ENCODE results near the gene CERS1. TPM values are rescaled to one million over a fixed set of nuclear protein-coding genes. Genes with fewer than 3 reads are reported as not detected.

CERS1 gene
- total and polyA plus RNA-seq, 10 of the 15 experiments (the other 5 are each of a cell fraction or from before 2014, with no cell fraction given), result 0.19 TPM; not detected in 9

DNA sequence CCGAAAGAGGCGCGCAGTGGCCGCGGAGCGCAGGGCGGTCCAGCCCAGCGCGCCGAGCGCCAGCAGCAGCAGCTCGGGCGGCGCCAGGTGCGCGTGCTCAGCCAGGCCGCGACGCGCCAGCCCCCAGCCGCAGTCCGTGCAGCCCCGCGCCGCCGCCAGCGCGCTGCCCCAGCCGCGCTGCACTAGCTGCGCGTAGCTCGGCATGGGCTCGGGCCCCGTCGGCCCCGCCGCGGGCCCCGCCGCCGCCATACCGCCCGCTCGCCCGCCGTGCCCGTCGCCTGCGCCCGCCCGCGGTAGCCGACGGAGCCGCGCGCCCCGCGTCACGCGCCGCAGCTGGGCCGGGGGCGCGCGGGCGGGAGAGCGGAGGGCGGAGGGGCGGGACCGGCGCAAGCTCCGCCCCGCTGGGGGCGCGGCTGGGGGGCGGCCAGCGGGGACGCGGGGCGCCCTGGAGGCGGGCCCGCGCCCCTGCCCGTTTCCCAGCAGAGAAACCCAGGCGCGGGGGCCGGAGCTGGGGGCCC lies at the start of gene CERS1 (continued):
- TF ChIP-seq ESRRA (IDR thresholded peaks at IDR 0.05; ENCODE audit: low read length) (no peak), BMI1 (IDR thresholded peaks at IDR 0.05; ENCODE audit: borderline replicate concordance) (no peak), HDGF (IDR thresholded peaks at IDR 0.05) (no peak), KAT2A (conservative IDR thresholded peaks at IDR 0.05; ENCODE audit: control insufficient read depth, low read depth, low read length) (no peak), NRF1 (conservative IDR thresholded peaks at IDR 0.05; ENCODE audit: low read depth, low read length) (no peak)
- TF ChIP-seq, protein P1, sequence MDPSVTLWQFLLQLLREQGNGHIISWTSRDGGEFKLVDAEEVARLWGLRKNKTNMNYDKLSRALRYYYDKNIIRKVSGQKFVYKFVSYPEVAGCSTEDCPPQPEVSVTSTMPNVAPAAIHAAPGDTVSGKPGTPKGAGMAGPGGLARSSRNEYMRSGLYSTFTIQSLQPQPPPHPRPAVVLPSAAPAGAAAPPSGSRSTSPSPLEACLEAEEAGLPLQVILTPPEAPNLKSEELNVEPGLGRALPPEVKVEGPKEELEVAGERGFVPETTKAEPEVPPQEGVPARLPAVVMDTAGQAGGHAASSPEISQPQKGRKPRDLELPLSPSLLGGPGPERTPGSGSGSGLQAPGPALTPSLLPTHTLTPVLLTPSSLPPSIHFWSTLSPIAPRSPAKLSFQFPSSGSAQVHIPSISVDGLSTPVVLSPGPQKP (IDR thresholded peaks at IDR 0.05; ENCODE audit: low read depth, low read length), result no peak

DNA sequence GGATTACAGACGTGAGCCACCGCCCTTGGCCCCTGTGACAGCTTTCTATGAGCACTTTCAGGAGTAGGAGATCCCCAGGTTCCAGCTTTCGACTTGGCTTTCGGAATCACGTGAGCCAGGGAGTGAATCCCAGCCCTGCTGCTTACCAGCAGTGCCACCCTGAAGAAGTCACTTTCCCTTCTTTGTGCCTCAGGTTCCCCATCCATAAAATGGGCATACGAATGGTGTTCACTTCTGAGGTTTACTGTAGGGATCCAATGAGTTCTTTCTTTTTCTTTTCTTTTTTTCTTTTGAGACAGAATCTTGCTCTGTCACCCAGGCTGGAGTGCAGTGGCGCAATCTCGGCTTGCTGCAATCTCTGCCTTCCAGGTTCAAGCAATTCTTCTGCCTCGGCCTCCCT lies 49.3 kb upstream of the CERS1 start:
- Histone ChIP-seq H3K27me3 (replicated peaks in 1 of 2; ENCODE audit: control insufficient read depth in 2 of 2, insufficient read depth in 2 of 2, low read length in 1 of 2) (peaks cover 1 to 2% of the 10 kb centered on the region in 2 experiments; a peak in 3 of 4 replicates), H3K36me3 (ENCODE audit: control insufficient read depth in 2 of 2, insufficient read depth in 2 of 2, low read length in 1 of 2) (no peaks in the 10 kb centered on the region), H3K4me3 (no peak overlapping the region), H3K27ac (ENCODE audit: control insufficient read depth, insufficient read depth) (no peak overlapping the region), H4K20me1 (ENCODE audit: control insufficient read depth, insufficient read depth) (no peaks in the 10 kb centered on the region), H2AFZ (ENCODE audit: control insufficient read depth, low read depth, low read length) (no peak overlapping the region), H3K79me2 (ENCODE audit: control insufficient read depth, insufficient read depth, low read length) (no peaks in the 10 kb centered on the region), H3K9ac (ENCODE audit: control insufficient read depth, insufficient read depth, low read length) (no peak overlapping the region), H3K4me2 (ENCODE audit: control insufficient read depth, insufficient read depth) (no peak overlapping the region), H3K4me1 (ENCODE audit: control insufficient read depth, insufficient read depth, low read length) (peaks cover 14% of the 10 kb centered on the region), H3K9me3 (replicated peaks; ENCODE audit: control insufficient read depth, insufficient read depth, low read length) (no peaks in the 10 kb centered on the region)
- DNase-seq (ENCODE audit: low read depth, low spot score) (no peak), FAIRE-seq (no peak), ATAC-seq (no peak)
- POLR2A ChIA-PET, result no interaction called here
- intact Hi-C loops (cut with micrococcal nuclease; ENCODE audit: unreplicated experiment) (no loop called here), in situ Hi-C loops (cut with MboI) (no loop called here)
- no TSS peak for BruUV-seq (replicated peaks)
- CTCF ChIA-PET, result no interaction called here
- WGBS (ENCODE audit: insufficient coverage, insufficient replicate concordance, low lambda C conversion rate, missing lambda C conversion rate), result 80% methylated on average over 9 of the region's 9 CpGs
- SMC1A ChIA-PET (ENCODE audit: uncharacterized antibody, unreplicated experiment), result interaction anchor here (1.6 kb wide), 1 partner anchor 26 kb away, joined by 8 read pairs; the partner anchor contains the start of genes COPE and DDX49
- RAD21 ChIA-PET (ENCODE audit: unreplicated experiment), result interaction anchor here (1.0 kb wide), 1 partner anchor 21 kb away, joined by 3 read pairs; no protein-coding TSS in a partner anchor
- TF ChIP-seq E4F1 (IDR thresholded peaks at IDR 0.05; ENCODE audit: borderline replicate concordance, partially characterized antibody), result no peak
- no peak for TF ChIP-seq STAT3 (IDR thresholded peaks at IDR 0.05; ENCODE audit: low read depth, low read length)
- no peak for TF ChIP-seq ATF3 (IDR thresholded peaks at IDR 0.05; ENCODE audit: borderline replicate concordance, extremely low read depth, low read depth, low read length)
- TF ChIP-seq ATF2 (IDR thresholded peaks at IDR 0.05; ENCODE audit: low read length), result no peak
- no peak for TF ChIP-seq ASH2L (IDR thresholded peaks at IDR 0.05; ENCODE audit: borderline replicate concordance, low read depth)
